K562 treated with DMSO at 1 percent for 4 hours (cell line): Measurements from ENCODE around the gene ZNF112. TPM values are rescaled to one million over a fixed set of nuclear protein-coding genes. Genes with fewer than 3 reads are reported as not detected.

ENCODE experiments used
- total RNA-seq: library from RNA; unstranded; fragments of 300-600 nt; gene quantifications from 2 replicates; pipeline ENCODE4 v1.2.3, GENCODE V29; 2022; ENCODE audit not compliant: insufficient read depth

ZNF112 gene
- 0.62 and 3.4 TPM in 2 replicates for total RNA-seq

DNA sequence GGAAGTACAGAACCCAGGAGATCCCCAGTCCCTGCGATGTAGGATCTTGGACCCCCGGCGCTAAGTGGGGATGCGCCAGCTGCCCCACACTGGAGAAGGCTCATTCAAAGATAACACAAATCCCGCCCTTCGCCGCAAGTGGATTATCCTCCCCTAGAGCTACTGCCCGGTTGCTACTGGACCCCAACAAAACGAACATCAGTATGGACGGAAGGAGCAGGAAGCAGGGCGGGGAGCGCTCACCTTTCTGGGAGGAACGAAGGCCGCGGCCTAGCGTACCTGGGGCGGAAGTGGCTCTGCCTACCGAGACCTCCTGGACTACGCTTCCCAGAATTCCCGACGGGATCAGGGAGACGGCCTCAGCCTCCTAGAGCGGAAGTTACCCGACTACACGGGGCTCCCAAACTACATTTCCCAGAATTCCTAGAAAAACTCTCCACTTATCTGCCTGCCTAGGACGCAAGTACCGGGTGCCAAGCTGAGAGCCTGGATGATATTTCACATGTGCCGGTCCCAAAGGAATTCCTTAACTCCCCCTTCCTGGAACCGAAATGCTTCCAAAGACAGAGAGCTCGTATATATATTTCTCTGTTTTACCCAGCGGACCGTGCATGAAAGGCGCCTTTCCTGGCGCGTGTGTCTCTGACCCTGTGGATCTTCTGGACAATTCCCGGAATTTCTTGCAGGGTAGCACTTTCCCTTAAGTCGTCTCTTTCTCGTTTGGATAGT, at the start of gene ZNF112:
ZNF112 (minus strand) TSS at position 298 of the 729 bp plus-strand sequence. CDS start 16,141 bp downstream, outside the sequence.

DNA sequence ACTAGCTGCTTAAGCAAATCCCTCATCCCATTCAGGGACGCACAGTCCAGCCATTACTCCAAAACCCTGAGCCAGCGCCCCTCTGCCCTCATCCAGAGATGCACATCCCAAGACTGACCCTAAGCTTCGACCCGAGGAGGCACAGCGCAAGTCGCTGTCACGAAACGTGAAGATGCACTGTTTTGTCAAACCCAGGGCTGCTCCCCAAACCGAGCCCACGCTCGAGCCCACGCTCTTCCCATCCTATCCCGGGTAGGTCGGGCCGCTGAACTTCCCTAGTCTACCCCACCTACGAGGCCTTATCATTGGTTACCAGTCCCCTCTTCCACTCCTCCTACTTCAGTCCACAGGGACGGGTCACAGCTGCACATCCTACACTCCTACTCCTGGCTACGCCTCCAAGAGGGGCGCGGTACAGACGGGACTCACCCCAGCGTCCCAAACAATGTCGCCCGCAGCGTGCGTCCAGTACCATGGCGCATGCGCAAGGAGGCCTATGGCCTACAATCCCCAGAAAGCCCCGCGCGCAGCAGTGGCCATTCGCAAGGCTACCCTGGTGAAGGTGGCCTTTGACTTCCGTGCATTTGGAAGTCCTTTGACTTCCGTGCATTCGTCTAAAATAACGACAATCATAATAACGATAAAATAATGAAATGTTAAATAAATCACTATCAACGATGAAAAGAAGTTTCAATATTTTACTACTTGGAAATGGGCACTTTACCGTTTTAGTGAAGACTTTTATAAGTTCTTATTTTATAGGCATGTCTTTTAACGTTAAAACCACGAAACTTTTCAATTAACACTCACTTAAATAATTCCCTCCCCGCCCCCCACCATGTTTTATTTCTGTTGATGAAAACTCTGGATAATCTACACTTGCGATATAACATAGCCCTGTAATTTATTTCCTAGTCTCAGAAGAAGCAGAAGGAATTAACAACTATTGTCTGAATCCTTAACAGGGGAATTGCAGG, 44.9 kb upstream of the ZNF112 start, which contains the start of gene ZNF285:
ZNF285 (minus strand) TSS at position 470 of the 977 bp plus-strand sequence. CDS start 4,395 bp downstream, outside the sequence.

DNA sequence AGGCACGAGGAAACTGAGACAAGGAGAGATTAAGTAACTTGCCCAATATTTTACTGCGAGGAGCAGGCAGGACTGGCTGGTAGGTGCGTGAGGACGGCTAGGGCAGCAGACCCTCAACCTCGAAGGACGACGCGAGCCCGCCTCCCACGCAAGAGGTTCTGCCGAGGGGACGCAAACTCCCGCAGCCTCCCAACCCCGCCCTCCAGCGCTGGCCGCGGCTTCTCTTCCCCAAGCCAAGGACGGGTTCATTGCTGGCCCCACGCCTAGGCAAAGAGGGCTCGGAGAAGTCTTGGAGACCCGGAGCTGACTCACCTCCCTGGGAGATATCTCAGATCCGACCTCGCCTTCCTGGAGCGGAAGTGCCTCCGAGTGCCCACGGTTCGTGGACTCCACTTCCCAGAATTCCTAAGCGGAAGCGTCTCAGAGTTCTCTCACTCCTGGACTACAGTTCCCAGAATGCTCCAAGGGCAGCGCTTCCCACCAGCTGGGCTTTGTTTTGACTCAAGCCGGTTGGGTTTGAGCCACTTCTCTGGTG, 51.8 kb downstream of the ZNF112 start, which contains the start of gene ZNF235:
ZNF235 (minus strand) TSS at position 367 of the 535 bp plus-strand sequence. CDS start 1,621 bp downstream, outside the sequence.

Other genes starting within 250 kb of the ZNF112 start
- gene ZNF225, start 243.3 kb downstream of the ZNF112 start, total RNA-seq = 1.5 and 2.4 TPM in 2 replicates
- gene ZNF234, start 215.1 kb downstream of the ZNF112 start, total RNA-seq = 0.73 and 1.3 TPM in 2 replicates
- 4.5 and 11.6 TPM in 2 replicates for gene ZNF226, start 191.6 kb downstream of the ZNF112 start, total RNA-seq
- gene ZNF227, start 144.1 kb downstream of the ZNF112 start, total RNA-seq = 4.1 and 6.1 TPM in 2 replicates
- not detected in 2 replicates for gene ZNF233, start 96.8 kb downstream of the ZNF112 start, total RNA-seq
- gene ZNF235, start 51.7 kb downstream of the ZNF112 start, total RNA-seq = 0.51 and 1.6 TPM in 2 replicates
- gene ZNF285, start 44.9 kb upstream of the ZNF112 start, total RNA-seq = 0.29 TPM in 1 of 2 replicates, not detected in the other
- 1.1 and 3.1 TPM in 2 replicates for gene ZNF229, start 91.8 kb upstream of the ZNF112 start, total RNA-seq
- 2.2 and 3.0 TPM in 2 replicates for gene ZNF180, start 143.8 kb upstream of the ZNF112 start, total RNA-seq
- not detected in 2 replicates for gene CEACAM20, start 173.0 kb upstream of the ZNF112 start, total RNA-seq